K562 (cell line): ENCODE measurements around the gene PCSK1. TPM values are rescaled to one million over a fixed set of nuclear protein-coding genes. Genes with fewer than 3 reads are reported as not detected.

Experiments
- CC2D1A ChIP-seq: fragments of 450-650 bp; IDR thresholded peaks from 2 replicates; pipeline ENCODE4 v1.6.1; 2017; ENCODE audit warnings: mild to moderate bottlenecking
- ELF1 ChIP-seq: fragments of 200-800 bp; sonication (Bioruptor generic); IDR thresholded peaks from 2 replicates; pipeline ENCODE4 v1.6.1; 2016; ENCODE audit warnings: missing genetic modification characterization, missing compliant biosample characterization
- GTF2A2 ChIP-seq: IDR thresholded peaks from 2 replicates; pipeline ENCODE4 v1.6.1; 2016; ENCODE audit warnings: mild to moderate bottlenecking, missing genetic modification characterization, missing compliant biosample characterization
- POLR3A ChIP-seq: IDR thresholded peaks from 2 replicates; pipeline ENCODE4 v1.6.1; 2011; ENCODE audit warnings: borderline replicate concordance, mild to moderate bottlenecking, moderate library complexity; ENCODE audit not compliant: insufficient read length, insufficient read depth; ENCODE audit errors: extremely low read depth
- PRMT5 ChIP-seq: sonication (generic); formaldehyde crosslinking; IDR thresholded peaks from 2 replicates; pipeline ENCODE4 v1.5.0; 2020; ENCODE audit warnings: missing genetic modification reagents
- PTRF ChIP-seq: fragments of 450-650 bp; IDR thresholded peaks from 2 replicates; pipeline ENCODE4 v1.6.1; 2016; ENCODE audit warnings: mild to moderate bottlenecking, missing genetic modification characterization, missing compliant biosample characterization
- SMAD4 ChIP-seq: fragments of 250-450 bp; sonication (Bioruptor Pico); conservative IDR thresholded peaks from 2 replicates; pipeline ENCODE4 v1.8.0; 2021; ENCODE audit warnings: inconsistent platforms, mild to moderate bottlenecking, moderate library complexity
- ZNF165 ChIP-seq: fragments of 250-450 bp; sonication (Bioruptor Pico); IDR thresholded peaks from 2 replicates; pipeline ENCODE4 v1.4.0; 2020; ENCODE audit warnings: borderline replicate concordance
- ZNF41 ChIP-seq: fragments of 250-450 bp; sonication (Bioruptor Pico); conservative IDR thresholded peaks from 2 replicates; pipeline ENCODE4 v1.4.0; 2020; ENCODE audit warnings: mild to moderate bottlenecking
- ZNF76 ChIP-seq: fragments of 250-450 bp; sonication (Bioruptor Pico); IDR thresholded peaks from 2 replicates; pipeline ENCODE4 v1.4.0; 2020; ENCODE audit warnings: mild to moderate bottlenecking, moderate library complexity, borderline replicate concordance
- polyA plus RNA-seq, 8 experiments: library from polyadenylated mRNA; depleted of rRNA in 4 of 8; stranded (reverse) in 5 of 8; unstranded in 3 of 8; fragments of >200 nt; fragmentation: Nextera tagmentation in 2 of 8; fragmentation: Illumina TruSeq in 1 of 8; extraction: Ambion mirVana in 2 of 8; extraction: Trizol in 1 of 8; gene quantifications; 2 replicates each; pipeline versions ENCODE4 v1.2.1 to v1.2.3, GENCODE V29; 2011 to 2014; ENCODE audit warnings: inconsistent platforms in 1 of 8, missing spikeins in 1 of 8
- total RNA-seq, 7 experiments: library from RNA; depleted of rRNA in 6 of 7; stranded (reverse); fragments of >200 nt in 6 of 7; fragmentation: Illumina TruSeq in 2 of 7; extraction: Trizol in 2 of 7; gene quantifications; 2 replicates each; pipeline versions ENCODE4 v1.2.1 to v1.2.3, GENCODE V29; 2011 to 2021; ENCODE audit warnings: low replicate concordance in 1 of 7
- TF ChIP-seq, protein P1 (sequence below): fragments of 250-450 bp; sonication (Bioruptor Pico); IDR thresholded peaks from 2 replicates; pipeline ENCODE4 v1.8.0; 2022; ENCODE audit warnings: moderate library complexity, mild to moderate bottlenecking, inconsistent platforms
- TF ChIP-seq, protein P2 (sequence below): sonication (generic); formaldehyde crosslinking; IDR thresholded peaks from 2 replicates; pipeline ENCODE4 v1.8.1; 2022; ENCODE audit warnings: missing genetic modification reagents
- TF ChIP-seq, protein P3 (sequence below): fragments of 450-650 bp; IDR thresholded peaks from 2 replicates; pipeline ENCODE4 v1.6.1; 2018; ENCODE audit not compliant: partially characterized antibody

The PCSK1 gene
- total and polyA plus RNA-seq, 9 of the 15 experiments (the other 6 are each of a cell fraction or from before 2014, with no cell fraction given) = not detected

DNA sequence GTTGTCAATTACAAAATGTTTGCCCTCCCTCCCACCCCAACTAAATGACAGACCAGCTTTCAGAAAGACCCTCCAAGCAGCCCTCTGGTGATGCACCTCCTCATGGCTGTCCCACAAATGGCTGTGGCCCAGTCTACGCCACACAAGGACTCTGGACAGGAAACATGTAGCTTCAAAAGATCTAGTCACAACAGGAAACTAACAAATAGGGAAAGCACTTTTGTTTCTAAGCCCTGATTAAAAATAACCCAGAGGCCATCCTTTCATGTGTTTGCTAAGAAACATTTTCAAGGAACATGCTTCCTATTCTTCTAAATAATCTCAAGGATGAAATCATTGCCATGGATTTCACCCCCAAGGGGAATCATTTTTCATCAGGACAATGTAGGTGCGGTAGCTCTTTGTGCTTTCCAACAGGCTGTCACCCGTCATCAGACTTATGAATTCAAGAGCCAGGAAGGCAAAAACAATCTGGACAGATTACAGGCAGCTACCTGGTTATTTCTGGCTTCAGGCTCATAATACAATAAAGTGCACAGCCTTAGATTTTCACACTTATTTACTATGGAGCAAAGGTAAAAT, 20.1 kb downstream of the PCSK1 start (continued):
- TF ChIP-seq ZNF41 (CRISPR knock-in tag) = no peak
- no peak for TF ChIP-seq POLR3A
- TF ChIP-seq, protein P1, sequence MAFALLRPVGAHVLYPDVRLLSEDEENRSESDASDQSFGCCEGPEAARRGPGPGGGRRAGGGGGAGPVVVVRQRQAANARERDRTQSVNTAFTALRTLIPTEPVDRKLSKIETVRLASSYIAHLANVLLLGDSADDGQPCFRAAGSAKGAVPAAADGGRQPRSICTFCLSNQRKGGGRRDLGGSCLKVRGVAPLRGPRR (CRISPR knock-in tag) = no peak
- TF ChIP-seq CC2D1A = no peak
- no peak for TF ChIP-seq ZNF165 (CRISPR knock-in tag)
- no peak for TF ChIP-seq ZNF76
- TF ChIP-seq, protein P2, sequence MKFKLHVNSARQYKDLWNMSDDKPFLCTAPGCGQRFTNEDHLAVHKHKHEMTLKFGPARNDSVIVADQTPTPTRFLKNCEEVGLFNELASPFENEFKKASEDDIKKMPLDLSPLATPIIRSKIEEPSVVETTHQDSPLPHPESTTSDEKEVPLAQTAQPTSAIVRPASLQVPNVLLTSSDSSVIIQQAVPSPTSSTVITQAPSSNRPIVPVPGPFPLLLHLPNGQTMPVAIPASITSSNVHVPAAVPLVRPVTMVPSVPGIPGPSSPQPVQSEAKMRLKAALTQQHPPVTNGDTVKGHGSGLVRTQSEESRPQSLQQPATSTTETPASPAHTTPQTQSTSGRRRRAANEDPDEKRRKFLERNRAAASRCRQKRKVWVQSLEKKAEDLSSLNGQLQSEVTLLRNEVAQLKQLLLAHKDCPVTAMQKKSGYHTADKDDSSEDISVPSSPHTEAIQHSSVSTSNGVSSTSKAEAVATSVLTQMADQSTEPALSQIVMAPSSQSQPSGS (CRISPR knock-in tag) = no peak
- TF ChIP-seq ELF1 (tag) = no peak
- TF ChIP-seq GTF2A2 = no peak
- no peak for TF ChIP-seq PTRF (tag)
- no peak for TF ChIP-seq PRMT5
- TF ChIP-seq, protein P3, sequence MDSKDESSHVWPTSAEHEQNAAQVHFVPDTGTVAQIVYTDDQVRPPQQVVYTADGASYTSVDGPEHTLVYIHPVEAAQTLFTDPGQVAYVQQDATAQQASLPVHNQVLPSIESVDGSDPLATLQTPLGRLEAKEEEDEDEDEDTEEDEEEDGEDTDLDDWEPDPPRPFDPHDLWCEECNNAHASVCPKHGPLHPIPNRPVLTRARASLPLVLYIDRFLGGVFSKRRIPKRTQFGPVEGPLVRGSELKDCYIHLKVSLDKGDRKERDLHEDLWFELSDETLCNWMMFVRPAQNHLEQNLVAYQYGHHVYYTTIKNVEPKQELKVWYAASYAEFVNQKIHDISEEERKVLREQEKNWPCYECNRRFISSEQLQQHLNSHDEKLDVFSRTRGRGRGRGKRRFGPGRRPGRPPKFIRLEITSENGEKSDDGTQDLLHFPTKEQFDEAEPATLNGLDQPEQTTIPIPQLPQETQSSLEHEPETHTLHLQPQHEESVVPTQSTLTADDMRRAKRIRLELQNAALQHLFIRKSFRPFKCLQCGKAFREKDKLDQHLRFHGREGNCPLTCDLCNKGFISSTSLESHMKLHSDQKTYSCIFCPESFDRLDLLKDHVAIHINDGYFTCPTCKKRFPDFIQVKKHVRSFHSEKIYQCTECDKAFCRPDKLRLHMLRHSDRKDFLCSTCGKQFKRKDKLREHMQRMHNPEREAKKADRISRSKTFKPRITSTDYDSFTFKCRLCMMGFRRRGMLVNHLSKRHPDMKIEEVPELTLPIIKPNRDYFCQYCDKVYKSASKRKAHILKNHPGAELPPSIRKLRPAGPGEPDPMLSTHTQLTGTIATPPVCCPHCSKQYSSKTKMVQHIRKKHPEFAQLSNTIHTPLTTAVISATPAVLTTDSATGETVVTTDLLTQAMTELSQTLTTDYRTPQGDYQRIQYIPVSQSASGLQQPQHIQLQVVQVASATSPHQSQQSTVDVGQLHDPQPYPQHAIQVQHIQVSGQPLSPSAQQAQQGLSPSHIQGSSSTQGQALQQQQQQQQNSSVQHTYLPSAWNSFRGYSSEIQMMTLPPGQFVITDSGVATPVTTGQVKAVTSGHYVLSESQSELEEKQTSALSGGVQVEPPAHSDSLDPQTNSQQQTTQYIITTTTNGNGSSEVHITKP = no peak
- no peak for TF ChIP-seq SMAD4 (CRISPR knock-in tag)
